NCI-H1105 (cell line): ENCODE results near the gene CGRRF1.

Experiments used
- DNase-seq: peaks from one replicate; lab custom pipeline; 2025; lab: John Stamatoyannopoulos, UW

Gene CGRRF1

DNA sequence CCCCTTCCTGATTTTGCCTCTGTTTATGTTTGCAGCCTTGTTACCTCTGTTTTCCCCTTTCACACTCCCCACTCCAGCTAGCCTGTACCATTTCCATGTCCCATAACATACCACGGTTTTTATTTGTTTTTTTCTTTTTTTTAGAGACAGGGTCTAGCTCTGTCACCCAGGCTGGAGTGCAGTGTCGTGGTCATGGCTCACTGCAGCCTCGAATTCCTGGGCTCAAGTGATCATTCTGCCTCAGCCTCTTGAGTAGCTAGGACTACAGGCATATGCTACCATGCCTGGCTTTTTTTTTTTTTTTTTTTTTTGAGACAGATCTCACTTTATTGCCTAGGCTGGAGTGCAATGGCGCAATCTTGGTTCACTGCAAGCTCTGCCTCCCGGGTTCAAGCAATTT is 38.8 kb downstream of the CGRRF1 start:
- no peak for DNase-seq

DNA sequence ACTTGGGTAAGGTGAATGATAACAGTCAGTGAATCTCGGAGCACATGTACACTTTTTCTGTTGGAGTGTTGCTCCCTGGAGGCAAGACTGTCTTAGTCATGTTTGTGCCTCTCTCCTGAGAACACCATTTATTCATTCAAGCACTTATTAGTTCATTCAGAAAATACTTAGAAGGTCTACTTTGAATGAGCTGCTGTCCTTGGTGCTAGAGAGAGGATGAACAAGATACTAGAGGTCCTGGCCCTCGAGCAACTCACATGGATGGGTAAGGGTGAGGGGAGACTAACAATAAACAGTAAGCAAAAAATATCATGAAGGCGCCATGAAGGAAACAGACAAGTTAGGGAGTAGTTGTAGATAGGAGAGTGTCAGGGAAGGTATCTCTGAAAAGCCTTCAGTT is 40.2 kb downstream of the CGRRF1 start:
- no peak for DNase-seq

- DNase-seq = no peak
Observed at GRCh38 chr14:54550514-54550913, 40.8 kb downstream of the CGRRF1 start.

GRCh38 chr14:54554401-54554800 is 44.7 kb downstream of the CGRRF1 start:
- no peak for DNase-seq

- DNase-seq = no peak
Observed at GRCh38 chr14:54555651-54556050, 45.9 kb downstream of the CGRRF1 start.

GRCh38 chr14:54556535-54556934 is 46.8 kb downstream of the CGRRF1 start:
- DNase-seq = no peak

GRCh38 chr14:54562334-54562733 is 52.6 kb downstream of the CGRRF1 start:
- no peak for DNase-seq

DNA sequence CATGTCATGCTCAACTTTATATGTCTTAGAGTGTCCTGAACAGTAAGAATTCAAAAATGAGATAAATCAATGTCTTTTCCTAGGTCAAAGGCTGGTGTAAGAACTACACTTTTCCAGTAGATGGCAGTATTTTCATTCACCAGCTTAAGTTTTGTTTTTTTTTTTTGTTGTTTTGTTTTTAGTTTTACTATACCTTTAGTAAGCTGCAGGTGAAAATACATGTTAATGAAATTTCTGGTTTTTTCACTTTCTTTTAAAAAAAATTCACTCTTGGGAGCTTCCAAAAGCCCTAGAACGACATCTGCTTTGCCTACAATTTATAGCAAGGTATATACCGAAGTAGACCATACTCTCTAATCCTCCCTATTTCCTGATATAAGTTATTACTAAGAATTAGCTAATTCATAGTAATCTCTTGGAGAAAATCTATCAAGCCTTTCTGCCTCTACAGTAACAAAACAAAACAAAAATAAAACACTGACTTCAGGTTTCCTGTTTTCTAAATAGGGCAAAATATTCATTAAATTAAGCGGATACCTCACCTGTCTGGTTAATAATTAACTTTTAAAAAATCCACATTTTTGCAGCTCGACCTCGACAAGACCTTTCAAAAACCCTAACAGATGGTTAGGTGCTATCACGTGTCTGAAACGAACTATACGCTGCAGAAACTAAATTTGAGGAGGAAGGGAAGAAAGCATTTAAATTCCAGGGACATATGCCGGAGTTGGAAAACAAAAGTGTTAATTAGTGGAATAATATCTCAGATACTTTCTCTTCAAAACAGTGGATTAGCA is 54.6 kb downstream of the CGRRF1 start:
- DNase-seq = peak; percentile 7

- peak; percentile 80 for DNase-seq
Observed at GRCh38 chr14:54564868-54565784, 55.4 kb downstream of the CGRRF1 start.

- peak; percentile 51 for DNase-seq
Observed at GRCh38 chr14:54565785-54566409, 56.2 kb downstream of the CGRRF1 start.

- DNase-seq = peak; percentile 29
Observed at GRCh38 chr14:54566410-54567223, 56.9 kb downstream of the CGRRF1 start, which contains the start of gene SAMD4A. Gene SAMD4A (plus strand): TSS chr14:54567128. CDS start chr14:54567917, 789 bp downstream.

- DNase-seq = no peak
Observed at GRCh38 chr14:54567224-54567638, 57.5 kb downstream of the CGRRF1 start.

DNA sequence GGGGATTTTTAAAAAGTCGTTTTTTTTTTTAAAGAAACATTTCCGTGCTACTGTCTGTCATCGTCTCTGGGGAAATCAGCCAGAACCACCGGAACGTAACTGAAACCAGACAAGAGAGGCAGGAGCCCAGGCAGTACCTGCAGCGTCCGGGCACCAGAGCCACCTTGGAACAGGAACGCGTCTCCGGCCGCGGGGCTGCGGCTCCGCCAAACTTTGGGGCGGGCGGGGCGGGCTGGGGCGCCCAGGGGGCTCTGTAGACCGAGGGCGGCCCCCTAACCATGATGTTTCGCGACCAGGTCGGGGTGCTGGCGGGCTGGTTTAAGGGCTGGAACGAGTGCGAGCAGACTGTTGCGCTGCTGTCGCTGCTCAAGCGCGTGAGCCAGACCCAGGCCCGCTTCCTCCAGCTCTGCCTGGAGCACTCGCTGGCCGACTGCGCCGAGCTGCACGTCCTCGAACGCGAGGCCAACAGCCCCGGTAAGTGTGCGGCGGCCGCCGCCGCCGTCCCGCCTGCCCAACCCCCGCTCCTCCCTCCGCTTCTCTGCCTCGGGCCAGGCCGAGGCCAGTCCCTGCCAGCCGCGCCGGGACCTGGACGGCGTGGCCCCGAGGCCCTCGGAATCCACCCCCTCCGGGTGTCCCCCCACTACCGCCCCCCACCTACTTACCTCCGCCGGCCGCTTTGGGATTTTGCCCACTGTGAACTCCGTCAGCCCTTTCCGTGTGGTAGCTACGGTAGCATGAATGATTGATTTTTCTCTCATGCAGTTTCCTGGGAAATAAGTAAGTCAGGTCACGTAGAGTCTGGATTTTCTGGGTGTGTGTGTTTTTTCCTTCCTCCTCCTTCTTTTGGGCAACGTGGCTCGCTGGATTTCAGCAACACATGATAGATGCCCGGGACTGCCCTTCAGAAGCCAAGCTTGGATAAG is 58.2 kb downstream of the CGRRF1 start:
- peak; percentile 13 for DNase-seq

DNA sequence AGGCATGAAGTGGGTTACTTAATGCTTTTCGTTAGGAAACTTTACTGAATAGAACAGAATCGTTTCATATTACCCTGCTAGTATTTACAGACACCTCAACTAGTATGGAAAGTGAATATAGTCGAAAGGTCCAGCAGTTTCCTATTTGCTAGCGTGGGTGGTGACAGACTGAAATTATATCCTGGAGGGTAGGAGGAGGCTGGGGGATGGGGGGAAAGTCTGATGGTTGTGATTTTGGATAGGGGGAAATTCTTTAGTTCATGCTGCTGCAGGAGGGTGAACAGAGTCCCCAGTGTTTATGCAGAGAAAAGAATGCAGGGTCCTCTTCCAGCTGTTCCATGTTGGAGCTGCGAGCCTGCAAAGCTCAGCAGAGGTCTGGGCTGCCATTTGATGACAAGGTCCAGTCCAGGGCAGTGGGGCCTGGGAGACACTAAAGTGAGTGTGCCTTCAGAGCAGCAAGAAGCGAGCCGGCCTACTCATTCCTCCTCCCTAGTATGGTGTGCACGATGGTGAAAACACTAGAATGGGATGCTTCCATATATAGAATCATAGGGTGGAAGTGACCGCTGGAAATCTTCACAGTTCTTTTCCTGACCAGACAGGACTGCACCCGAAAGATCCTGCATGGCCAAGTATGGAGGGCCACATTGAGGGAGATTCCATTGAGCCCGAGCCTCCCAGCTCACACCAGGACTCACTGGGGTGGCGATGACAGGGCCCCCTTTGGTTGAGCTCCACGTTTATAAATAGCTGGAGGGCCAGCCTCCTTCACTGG is 59.3 kb downstream of the CGRRF1 start:
- DNase-seq = no peak

- no peak for DNase-seq
Observed at GRCh38 chr14:54570047-54570446, 60.3 kb downstream of the CGRRF1 start.

DNA sequence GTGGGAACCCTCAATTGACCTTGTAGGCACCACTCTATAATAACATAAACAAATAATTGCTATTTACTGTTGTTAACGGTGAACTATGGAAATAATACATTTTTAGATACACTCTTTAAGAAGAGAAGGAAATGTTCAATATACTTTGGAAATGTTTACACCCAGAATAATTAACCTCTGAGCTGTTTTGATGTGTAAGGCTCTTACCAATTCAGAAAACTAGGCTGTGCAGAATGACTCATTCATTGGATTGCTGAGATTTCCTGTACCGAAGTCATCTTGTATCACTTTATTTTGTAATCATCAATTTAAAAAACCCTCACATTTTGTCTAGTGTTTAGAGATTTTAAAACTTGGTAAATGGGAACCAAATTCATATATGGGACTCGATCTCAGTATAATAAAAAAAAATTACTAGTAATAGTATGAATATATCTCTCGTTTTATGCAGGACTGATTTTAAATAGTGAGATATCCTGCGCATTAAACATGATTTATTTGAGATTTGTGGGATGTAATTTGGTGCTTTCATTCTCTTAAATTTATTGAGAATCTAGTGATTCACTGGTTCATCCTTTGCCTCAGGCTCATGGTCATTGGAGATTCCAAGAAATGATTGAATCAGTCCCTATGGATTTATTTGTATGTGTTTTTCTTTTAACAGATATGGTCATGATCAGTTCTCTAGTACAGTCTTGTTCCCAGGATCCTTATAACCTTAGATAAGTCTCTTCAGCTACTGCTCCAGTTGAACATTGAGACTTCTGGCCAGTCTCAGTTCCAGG is 61.1 kb downstream of the CGRRF1 start:
- DNase-seq = no peak

DNA sequence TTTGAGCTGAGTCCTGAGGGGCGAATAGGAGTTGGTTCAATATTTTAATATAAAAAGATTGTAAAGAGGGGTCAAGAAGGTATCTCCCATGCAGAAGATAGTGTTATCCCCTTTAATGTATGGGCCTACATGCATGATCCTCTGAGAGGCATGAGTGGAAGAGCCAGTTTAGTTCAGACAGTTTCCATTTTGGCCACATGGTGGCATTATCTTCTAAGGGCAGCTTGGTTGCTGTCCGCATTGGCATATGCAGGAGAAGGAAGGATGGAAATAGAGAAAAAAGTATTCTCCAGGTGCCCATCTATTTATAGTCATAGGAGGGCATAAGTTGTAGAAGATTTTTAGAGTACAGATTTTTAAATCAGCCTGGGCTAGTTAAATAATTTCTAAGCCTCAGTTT is 62.6 kb downstream of the CGRRF1 start:
- peak; percentile 4 for DNase-seq

- DNase-seq = no peak
Observed at GRCh38 chr14:54574528-54574927, 64.8 kb downstream of the CGRRF1 start.

GRCh38 chr14:54577494-54577893 is 67.8 kb downstream of the CGRRF1 start:
- DNase-seq = no peak
